ENCODE results near the gene NMNAT1. TPM values are rescaled to one million over a fixed set of nuclear protein-coding genes. Genes with fewer than 3 reads are reported as not detected.

The NMNAT1 gene
- total and polyA plus RNA-seq, 2 of the 8 experiments (the other 6 are each of a cell fraction or from before 2014, with no cell fraction given), result 2.0 to 2.5 TPM

DNA sequence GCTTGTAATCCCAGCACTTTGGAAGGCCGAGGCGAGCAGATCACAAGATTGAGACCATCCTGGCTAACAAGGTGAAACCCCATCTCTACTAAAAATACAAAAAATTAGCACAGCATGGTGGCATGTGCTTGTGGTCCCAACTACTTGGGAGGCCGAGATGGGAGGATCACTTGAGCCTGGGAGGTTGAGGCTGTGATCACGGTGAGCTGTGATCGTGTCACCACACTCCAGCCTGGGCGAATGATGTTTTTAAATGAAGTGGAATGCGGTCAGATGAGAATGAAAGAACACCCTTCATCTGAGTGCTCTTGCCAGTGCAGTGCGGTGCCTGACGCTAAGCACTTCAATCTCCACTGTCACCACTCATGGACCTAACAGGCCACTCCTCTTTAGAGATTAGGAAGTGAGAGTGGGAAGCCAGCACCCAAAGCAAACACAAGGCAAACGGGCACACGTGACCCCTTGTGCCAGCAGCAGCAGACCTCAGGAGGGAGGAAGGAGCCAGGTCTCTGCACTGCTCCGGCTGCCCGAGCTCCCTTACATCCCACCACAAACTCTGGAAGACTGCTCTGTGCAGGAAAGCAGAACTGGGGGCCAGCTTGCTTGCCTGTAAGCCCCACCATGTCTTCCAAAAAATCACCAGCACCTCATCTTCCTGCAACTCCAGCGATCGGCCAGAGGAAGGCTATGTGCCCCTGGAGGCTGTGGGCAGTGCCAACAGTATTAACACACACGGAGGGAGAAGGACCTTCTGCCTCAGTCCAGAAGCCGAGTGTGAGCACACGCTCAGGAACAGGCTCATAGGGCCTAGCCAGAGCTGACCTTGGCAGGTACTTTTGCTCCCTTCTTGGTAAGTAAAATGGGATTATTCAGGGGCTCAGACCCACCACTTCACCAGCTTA is 42.9 kb upstream of the NMNAT1 start:
- no peak overlapping the region for H3K18ac ChIP-seq (ENCODE audit: extremely low read depth, low read length)
- peak overlapping the region; percentile 47 for H3K4ac ChIP-seq (replicated peaks; ENCODE audit: insufficient read length, low read depth, low read length)
- no peak overlapping the region for H3K27ac ChIP-seq (ENCODE audit: low read depth, low read length)
- H2AFZ ChIP-seq (ENCODE audit: low read length), result no peak overlapping the region
- H3K9ac ChIP-seq (replicated peaks in 1 of 4; ENCODE audit: extremely low read depth in 1 of 4, low read depth in 3 of 4, low read length in 3 of 4), result no peak overlapping the region
- ChIA-PET CTCF (ENCODE audit: partially characterized antibody) (interaction anchor here (0.6 to 1.9 kb wide), 7 partner anchors 9 to 253 kb away, joined by 3 to 10 read pairs (median 3); partner anchors contain the start of genes LZIC and NMNAT1), POLR2A (ENCODE audit: partially characterized antibody) (interaction anchor here (3.1 kb wide), 1 partner anchor 11 kb away, joined by 19 read pairs; no protein-coding TSS in a partner anchor)
- no peak overlapping the region for H3K56ac ChIP-seq (replicated peaks; ENCODE audit: insufficient read length, low read depth, low read length)
- FAIRE-seq (no peak), DNase-seq (ENCODE audit: low read depth in 1 of 2, low spot score in 2 of 2) (no peak)
- no peak overlapping the region for H3K23ac ChIP-seq (ENCODE audit: insufficient read length)
- H3K27me3 ChIP-seq (replicated peaks in 1 of 4; ENCODE audit: control insufficient read depth in 3 of 4, extremely low read depth in 1 of 4, insufficient read depth in 3 of 4, low read length in 3 of 4), result no peaks in the 10 kb centered on the region
- no peak overlapping the region for H2BK20ac ChIP-seq (ENCODE audit: low read length)
- no peak overlapping the region for H3K4me3 ChIP-seq (ENCODE audit: extremely low read depth in 1 of 4, insufficient read depth in 2 of 4, low read depth in 3 of 4, low read length in 4 of 4)
- no peak overlapping the region for H2BK120ac ChIP-seq (replicated peaks; ENCODE audit: low read depth, low read length)
- no peaks in the 10 kb centered on the region for H3K23me2 ChIP-seq (ENCODE audit: low read depth, low read length)
- no peaks in the 10 kb centered on the region; a peak in 1 of 7 replicates for H3K4me1 ChIP-seq (replicated peaks in 1 of 4; ENCODE audit: control insufficient read depth in 3 of 4, insufficient read depth in 4 of 4, low read length in 3 of 4)
- H3K9me3 ChIP-seq (ENCODE audit: insufficient read depth in 2 of 2, low read depth in 1 of 2, low read length in 1 of 2), result no peaks in the 10 kb centered on the region
- H4K8ac ChIP-seq (ENCODE audit: extremely low read depth, insufficient read depth, low read length), result peak overlapping the region; percentile 60; the same call in 1 of the 2 replicates
- peaks cover 0 to 15% of the 10 kb centered on the region in 2 experiments; a peak in 1 of 4 replicates for H3K79me2 ChIP-seq (ENCODE audit: control insufficient read depth in 1 of 2, insufficient read depth in 2 of 2, low read length in 2 of 2)
- 87% methylated on average over 18 of the region's 18 CpGs; no CpG with 5 or more reads in 1 of the 2 experiments for WGBS, 2 experiments (ENCODE audit: extremely low coverage in 1 of 2, insufficient coverage in 1 of 2, insufficient read length in 1 of 2, insufficient replicate concordance in 2 of 2, low coverage in 1 of 2, low lambda C conversion rate in 2 of 2, missing lambda C conversion rate in 1 of 2)
- H4K5ac ChIP-seq (ENCODE audit: insufficient read length, low read depth, low read length), result no peak overlapping the region
- no peak overlapping the region for H2BK15ac ChIP-seq (ENCODE audit: low read length)
- no peak overlapping the region for H2AK5ac ChIP-seq (ENCODE audit: low read depth, low read length)
- H3K4me2 ChIP-seq (ENCODE audit: insufficient read depth in 1 of 2, low read depth in 2 of 2, low read length in 2 of 2), result no peak overlapping the region
- H3K14ac ChIP-seq (ENCODE audit: insufficient read length), result no peak overlapping the region
- H3K36me3 ChIP-seq (ENCODE audit: control insufficient read depth in 2 of 4, insufficient read depth in 4 of 4, low read length in 3 of 4), result no peaks in the 10 kb centered on the region
- H2BK5ac ChIP-seq (ENCODE audit: low read depth, low read length), result no peak overlapping the region
- H4K91ac ChIP-seq (replicated peaks; ENCODE audit: insufficient read length, low read length), result no peak overlapping the region
- H2BK12ac ChIP-seq (ENCODE audit: low read depth, low read length), result peak overlapping the region; percentile 62; the same call in 1 of the 2 replicates
- peaks cover 0 to 5% of the 10 kb centered on the region in 2 experiments for H4K20me1 ChIP-seq (replicated peaks in 1 of 2; ENCODE audit: control insufficient read depth in 1 of 2, insufficient read depth in 2 of 2, low read length in 2 of 2)
- peaks cover 3% of the 10 kb centered on the region; the same call in 1 of the 2 replicates for H3K79me1 ChIP-seq (ENCODE audit: low read depth, low read length)
- TF ChIP-seq SP2 (IDR thresholded peaks at IDR 0.05; ENCODE audit: low read length) (no peak), FOSL1 (IDR thresholded peaks at IDR 0.05; ENCODE audit: insufficient read depth, low read depth, low read length) (no peak), SRF (IDR thresholded peaks at IDR 0.05; ENCODE audit: low read depth, low read length) (no peak), SP1 (IDR thresholded peaks at IDR 0.05; ENCODE audit: low read depth, low read length) (no peak), RBBP5 (IDR thresholded peaks at IDR 0.05; ENCODE audit: borderline replicate concordance, low read depth, low read length) (no peak), GTF2F1 (IDR thresholded peaks at IDR 0.05; ENCODE audit: borderline replicate concordance, low read depth, low read length) (no peak), CBX8 (IDR thresholded peaks at IDR 0.05; ENCODE audit: borderline replicate concordance, low read depth, low read length) (no peak), ASH2L (IDR thresholded peaks at IDR 0.05; ENCODE audit: low read length) (no peak), EP300 (IDR thresholded peaks at IDR 0.05; ENCODE audit: borderline replicate concordance in 1 of 2, low read depth in 2 of 2, low read length in 2 of 2) (no peak)
- TF ChIP-seq, protein P1, sequence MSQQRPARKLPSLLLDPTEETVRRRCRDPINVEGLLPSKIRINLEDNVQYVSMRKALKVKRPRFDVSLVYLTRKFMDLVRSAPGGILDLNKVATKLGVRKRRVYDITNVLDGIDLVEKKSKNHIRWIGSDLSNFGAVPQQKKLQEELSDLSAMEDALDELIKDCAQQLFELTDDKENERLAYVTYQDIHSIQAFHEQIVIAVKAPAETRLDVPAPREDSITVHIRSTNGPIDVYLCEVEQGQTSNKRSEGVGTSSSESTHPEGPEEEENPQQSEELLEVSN (IDR thresholded peaks at IDR 0.05), result no peak

All from H1 (cell line).